Calu3 (cell line): ENCODE data around the gene DPEP1. TPM values are rescaled to one million over a fixed set of nuclear protein-coding genes. Genes with fewer than 3 reads are reported as not detected.
"Not testable (repeated sequence)": the region's sequence is repeated elsewhere in the genome, so short reads cannot be mapped to it uniquely, and the experiment has no call there.

Experiments
- BruUV-seq: library from RNA; stranded (reverse); fragments of 400-500 nt; replicated peaks from 2 replicates; lab custom pipeline; 2021; lab: Mats Ljungman, UMichigan
- CTCF ChIA-PET: fragments of 300-600 bp; sonication (Branson Sonifier 250); formaldehyde crosslinking; loops from one replicate; lab custom pipeline; 2022; ENCODE audit warnings: antibody characterized with exemption; lab: Charles Lee
- DNase-seq: peaks from one replicate; pipeline ENCODE4 v3.0.0; 2022
- H3K27ac Mint-ChIP-seq: one replicate; pipeline ENCODE4 v1.8.0; 2022; ENCODE audit warnings: mixed read lengths; ENCODE audit not compliant: unreplicated experiment
- H3K27me3 Mint-ChIP-seq: one replicate; pipeline ENCODE4 v1.8.0; 2022; ENCODE audit warnings: mixed read lengths; ENCODE audit not compliant: unreplicated experiment
- H3K36me3 Mint-ChIP-seq: one replicate; pipeline ENCODE4 v1.8.0; 2022; ENCODE audit warnings: mild to moderate bottlenecking, moderate library complexity, mixed read lengths; ENCODE audit not compliant: insufficient read depth, unreplicated experiment
- H3K4me1 Mint-ChIP-seq: one replicate; pipeline ENCODE4 v1.8.0; 2022; ENCODE audit warnings: mild to moderate bottlenecking, low read depth, mixed read lengths; ENCODE audit not compliant: unreplicated experiment
- H3K4me3 Mint-ChIP-seq: one replicate; pipeline ENCODE4 v1.8.0; 2022; ENCODE audit warnings: mild to moderate bottlenecking, low read depth, moderate library complexity, mixed read lengths; ENCODE audit not compliant: unreplicated experiment
- H3K9me3 Mint-ChIP-seq: one replicate; pipeline ENCODE4 v1.8.0; 2022; ENCODE audit warnings: low read depth, mixed read lengths; ENCODE audit not compliant: unreplicated experiment
- intact Hi-C: fragments of 100-400 bp; cut with micrococcal nuclease; formaldehyde crosslinking; loops from one replicate; pipeline ENCODE4 v1.10.0; 2022; ENCODE audit not compliant: unreplicated experiment
- total RNA-seq: library from RNA; stranded (reverse); gene quantifications from 2 replicates; pipeline ENCODE4 v1.2.3, GENCODE V29; 2022
- TF ChIP-seq, protein P1 (sequence below): fragments of 200-600 bp; IDR thresholded peaks from one replicate; pipeline ENCODE4 v1.8.0; 2022; ENCODE audit warnings: antibody characterized with exemption; ENCODE audit not compliant: unreplicated experiment

The DPEP1 gene
- total RNA-seq, 1 experiment from 2014 or later, result not detected

DNA sequence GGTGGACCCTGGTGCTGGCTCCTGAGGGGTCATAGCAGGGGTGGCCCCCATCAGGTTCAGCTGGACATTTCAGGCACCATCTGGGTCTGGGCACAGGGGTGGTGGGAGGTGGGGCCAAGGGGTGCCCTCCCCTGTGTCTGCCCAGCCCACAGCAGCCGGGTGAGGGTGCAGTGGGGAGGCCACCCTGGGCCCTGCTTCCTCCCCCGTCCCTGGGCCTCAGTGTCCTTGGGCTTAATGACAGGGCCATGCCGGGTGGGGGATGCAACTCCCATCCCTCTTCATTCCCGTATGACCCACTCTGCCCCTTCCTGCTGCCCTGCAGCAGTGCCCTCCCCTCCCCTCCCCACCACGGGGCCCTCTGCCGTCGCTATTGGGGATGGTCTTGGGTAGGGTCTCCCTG is 27.2 kb upstream of the DPEP1 start:
- intact Hi-C loops, result no loop called here
- no peak for DNase-seq
- TF ChIP-seq, protein P1, sequence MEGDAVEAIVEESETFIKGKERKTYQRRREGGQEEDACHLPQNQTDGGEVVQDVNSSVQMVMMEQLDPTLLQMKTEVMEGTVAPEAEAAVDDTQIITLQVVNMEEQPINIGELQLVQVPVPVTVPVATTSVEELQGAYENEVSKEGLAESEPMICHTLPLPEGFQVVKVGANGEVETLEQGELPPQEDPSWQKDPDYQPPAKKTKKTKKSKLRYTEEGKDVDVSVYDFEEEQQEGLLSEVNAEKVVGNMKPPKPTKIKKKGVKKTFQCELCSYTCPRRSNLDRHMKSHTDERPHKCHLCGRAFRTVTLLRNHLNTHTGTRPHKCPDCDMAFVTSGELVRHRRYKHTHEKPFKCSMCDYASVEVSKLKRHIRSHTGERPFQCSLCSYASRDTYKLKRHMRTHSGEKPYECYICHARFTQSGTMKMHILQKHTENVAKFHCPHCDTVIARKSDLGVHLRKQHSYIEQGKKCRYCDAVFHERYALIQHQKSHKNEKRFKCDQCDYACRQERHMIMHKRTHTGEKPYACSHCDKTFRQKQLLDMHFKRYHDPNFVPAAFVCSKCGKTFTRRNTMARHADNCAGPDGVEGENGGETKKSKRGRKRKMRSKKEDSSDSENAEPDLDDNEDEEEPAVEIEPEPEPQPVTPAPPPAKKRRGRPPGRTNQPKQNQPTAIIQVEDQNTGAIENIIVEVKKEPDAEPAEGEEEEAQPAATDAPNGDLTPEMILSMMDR, result no peak
- BruUV-seq, result no TSS peak
- Mint-ChIP-seq H3K36me3 (peaks cover 21% of the 10 kb centered on the region), H3K27ac (no peak overlapping the region), H3K4me3 (no peak overlapping the region), H3K27me3 (no peaks in the 10 kb centered on the region), H3K9me3 (no peaks in the 10 kb centered on the region), H3K4me1 (no peaks in the 10 kb centered on the region)
- CTCF ChIA-PET, result no interaction called here

DNA sequence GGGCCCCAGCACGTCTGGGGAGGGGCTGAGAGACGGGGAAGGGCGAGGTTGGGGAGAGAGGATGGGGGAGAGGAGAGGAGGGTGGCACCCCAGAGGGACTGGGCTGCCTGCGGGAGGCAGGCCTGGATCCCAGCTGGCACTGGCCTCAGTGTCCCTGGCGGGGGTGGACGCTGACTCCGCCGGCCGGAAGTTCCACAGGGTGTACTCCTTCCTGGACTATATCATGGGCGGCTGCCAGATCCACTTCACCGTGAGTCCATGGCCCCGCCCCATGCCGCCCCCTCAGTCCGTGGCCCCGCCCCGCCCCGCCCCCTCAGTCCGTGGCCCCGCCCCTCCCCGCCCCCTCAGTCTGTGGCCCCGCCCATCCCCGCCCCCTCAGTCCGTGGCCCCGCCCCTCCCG is 26.6 kb upstream of the DPEP1 start:
- TF ChIP-seq, protein P1, result no peak
- no peak overlapping the region for H3K27ac Mint-ChIP-seq
- no peaks in the 10 kb centered on the region for H3K9me3 Mint-ChIP-seq
- intact Hi-C loops, result no loop called here
- peaks cover 21% of the 10 kb centered on the region for H3K36me3 Mint-ChIP-seq
- no peak for DNase-seq
- H3K27me3 Mint-ChIP-seq, result no peaks in the 10 kb centered on the region
- no peak overlapping the region for H3K4me3 Mint-ChIP-seq
- H3K4me1 Mint-ChIP-seq, result no peaks in the 10 kb centered on the region
- CTCF ChIA-PET, result no interaction called here
- no TSS peak for BruUV-seq

DNA sequence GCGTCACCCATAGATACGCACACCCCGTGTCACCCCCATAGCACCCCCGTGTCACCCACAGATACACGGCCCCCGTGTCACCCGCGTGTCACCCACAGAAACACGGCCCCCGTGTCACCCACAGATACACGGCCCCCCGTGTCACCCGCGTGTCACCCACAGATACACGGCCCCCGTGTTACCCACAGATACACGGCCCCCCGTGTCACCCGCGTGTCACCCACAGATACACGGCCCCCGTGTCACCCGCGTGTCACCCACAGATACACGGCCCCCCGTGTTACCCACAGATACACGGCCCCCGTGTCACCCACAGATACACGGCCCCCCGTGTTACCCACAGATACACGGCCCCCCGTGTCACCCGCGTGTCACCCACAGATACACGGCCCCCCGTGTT is 25.8 kb upstream of the DPEP1 start:
- peaks cover 19% of the 10 kb centered on the region for H3K36me3 Mint-ChIP-seq
- CTCF ChIA-PET, H3K27me3 Mint-ChIP-seq, intact Hi-C loops, H3K4me1 Mint-ChIP-seq, H3K27ac Mint-ChIP-seq, BruUV-seq, H3K4me3 Mint-ChIP-seq, DNase-seq, H3K9me3 Mint-ChIP-seq: not testable (repeated sequence)

DNA sequence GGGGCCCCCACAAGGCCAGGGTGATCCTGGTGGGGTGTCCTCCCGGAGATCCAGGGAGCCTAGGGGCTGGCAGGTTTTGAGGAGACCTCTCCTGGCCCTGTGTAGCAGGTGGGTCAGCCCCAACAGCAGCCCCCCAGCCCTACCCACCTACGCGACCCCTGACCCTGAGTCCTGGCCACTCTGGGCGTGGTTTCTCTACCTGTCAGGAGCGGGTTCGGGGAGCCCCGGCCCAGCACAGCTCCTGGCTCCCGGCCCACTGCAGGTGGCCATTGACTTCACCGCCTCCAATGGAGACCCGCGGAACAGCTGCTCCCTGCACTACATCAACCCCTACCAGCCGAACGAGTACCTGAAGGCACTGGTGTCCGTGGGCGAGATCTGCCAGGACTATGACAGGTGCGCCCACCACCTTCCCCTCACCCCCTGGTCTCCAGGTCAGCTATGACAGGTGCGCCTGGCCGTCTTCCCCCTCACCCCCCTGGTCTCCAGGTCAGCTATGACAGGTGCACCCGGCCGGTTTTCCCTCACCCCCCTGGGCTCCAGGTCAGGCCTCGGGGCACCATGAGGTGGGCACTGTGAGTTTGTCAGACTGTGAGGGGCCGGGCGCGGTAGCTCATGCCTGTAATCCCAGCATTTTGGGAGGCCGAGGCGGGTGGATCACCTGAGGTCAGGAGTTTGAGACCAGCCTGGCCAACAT is 24.9 kb upstream of the DPEP1 start:
- intact Hi-C loops, result no loop called here
- H3K4me3 Mint-ChIP-seq, result no peak overlapping the region
- CTCF ChIA-PET, result no interaction called here
- TF ChIP-seq, protein P1, result no peak
- no peaks in the 10 kb centered on the region for H3K9me3 Mint-ChIP-seq
- no peaks in the 10 kb centered on the region for H3K4me1 Mint-ChIP-seq
- BruUV-seq, result no TSS peak
- DNase-seq, result no peak
- no peaks in the 10 kb centered on the region for H3K27me3 Mint-ChIP-seq
- no peak overlapping the region for H3K27ac Mint-ChIP-seq
- H3K36me3 Mint-ChIP-seq, result peaks cover 11% of the 10 kb centered on the region

DNA sequence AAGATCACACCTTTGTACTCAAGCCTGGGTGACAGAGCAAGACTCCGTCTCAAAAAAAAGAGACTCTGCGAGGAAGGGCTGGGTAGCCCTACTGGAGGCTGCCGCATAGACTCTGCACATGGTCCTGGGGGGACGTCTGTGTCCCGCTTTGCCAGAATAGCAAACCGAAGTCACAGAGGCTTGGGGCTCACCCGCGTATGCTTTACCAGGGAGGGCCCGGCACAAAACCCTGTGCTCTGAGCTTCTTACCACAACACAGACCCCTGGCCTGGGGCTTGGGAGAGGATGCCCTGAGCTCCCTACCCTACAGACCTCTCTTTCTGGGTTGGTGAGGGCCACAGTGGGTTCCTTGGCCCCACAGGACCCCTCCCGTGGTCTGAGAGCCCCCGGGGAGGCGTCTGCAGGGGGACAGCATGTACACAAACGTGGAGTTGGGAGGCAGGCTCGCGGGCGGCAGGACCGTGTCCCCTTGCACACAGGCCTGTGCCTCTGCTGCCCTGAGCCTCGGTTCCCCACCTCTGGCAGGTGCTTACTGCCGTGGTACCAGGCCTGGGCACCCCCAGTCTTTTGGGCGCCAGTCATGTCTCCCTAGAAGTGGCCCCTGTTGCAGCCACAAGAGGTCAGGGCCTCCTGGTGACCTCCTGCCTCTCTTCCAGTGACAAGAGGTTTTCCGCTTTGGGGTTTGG is 24.1 kb upstream of the DPEP1 start:
- BruUV-seq, result no TSS peak
- Mint-ChIP-seq H3K4me1 (no peaks in the 10 kb centered on the region), H3K4me3 (no peak overlapping the region), H3K9me3 (no peaks in the 10 kb centered on the region), H3K27me3 (no peaks in the 10 kb centered on the region), H3K36me3 (peaks cover 8% of the 10 kb centered on the region), H3K27ac (no peak overlapping the region)
- no peak for DNase-seq
- CTCF ChIA-PET, result no interaction called here
- intact Hi-C loops, result no loop called here
- TF ChIP-seq, protein P1, result no peak
